ENCODE data around the gene CYP4F3. TPM values are rescaled to one million over a fixed set of nuclear protein-coding genes. Genes with fewer than 3 reads are reported as not detected.
"Not testable (repeated sequence)": the region's sequence is repeated elsewhere in the genome, so short reads cannot be mapped to it uniquely, and the experiment has no call there.

Gene CYP4F3
- polyA plus RNA-seq (2012; ENCODE audit: missing spikeins): 1.6 TPM

GRCh38 chr19:15640294-15640903 lies at the start of gene CYP4F3:
Gene CYP4F3 (plus strand): TSS chr19:15640897. CDS start chr19:15641416, 519 bp downstream.
- no peak for DNase-seq (ENCODE audit: insufficient read length)
- FAIRE-seq: no peak
- TF ChIP-seq TAF1 (IDR thresholded peaks at IDR 0.05; ENCODE audit: borderline replicate concordance, low read depth, low read length): no peak
- no peak for TF ChIP-seq POLR2A (IDR thresholded peaks at IDR 0.05; ENCODE audit: low read depth, low read length)
- TF ChIP-seq POLR2AphosphoS5 (IDR thresholded peaks at IDR 0.05; ENCODE audit: low read depth, low read length): no peak

DNA sequence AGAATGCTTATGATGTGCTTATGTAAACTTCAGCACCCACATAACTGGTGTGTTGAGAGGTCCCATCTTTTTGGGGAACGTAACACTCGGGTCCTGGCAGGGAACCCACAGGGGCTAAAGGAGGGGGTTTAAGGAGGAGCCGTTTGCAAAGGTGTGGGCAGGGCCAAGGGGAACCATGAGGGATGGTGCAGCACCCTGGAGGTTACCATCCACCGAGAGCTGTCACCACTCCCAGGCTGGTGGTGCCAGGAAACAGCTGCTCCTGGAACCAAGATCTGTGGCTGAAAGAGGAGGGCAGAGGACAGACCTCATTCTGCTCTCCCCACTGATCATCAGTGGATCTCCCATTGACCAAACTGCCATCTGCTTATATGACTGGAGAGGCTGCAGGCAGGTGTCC lies 48.9 kb upstream of the CYP4F3 start:
- DNase-seq (ENCODE audit: insufficient read length): no peak
- no peak for TF ChIP-seq POLR2A (IDR thresholded peaks at IDR 0.05; ENCODE audit: low read depth, low read length)
- no peak for TF ChIP-seq POLR2AphosphoS5 (IDR thresholded peaks at IDR 0.05; ENCODE audit: low read depth, low read length)
- no peak for TF ChIP-seq TAF1 (IDR thresholded peaks at IDR 0.05; ENCODE audit: borderline replicate concordance, low read depth, low read length)
- FAIRE-seq: no peak

DNA sequence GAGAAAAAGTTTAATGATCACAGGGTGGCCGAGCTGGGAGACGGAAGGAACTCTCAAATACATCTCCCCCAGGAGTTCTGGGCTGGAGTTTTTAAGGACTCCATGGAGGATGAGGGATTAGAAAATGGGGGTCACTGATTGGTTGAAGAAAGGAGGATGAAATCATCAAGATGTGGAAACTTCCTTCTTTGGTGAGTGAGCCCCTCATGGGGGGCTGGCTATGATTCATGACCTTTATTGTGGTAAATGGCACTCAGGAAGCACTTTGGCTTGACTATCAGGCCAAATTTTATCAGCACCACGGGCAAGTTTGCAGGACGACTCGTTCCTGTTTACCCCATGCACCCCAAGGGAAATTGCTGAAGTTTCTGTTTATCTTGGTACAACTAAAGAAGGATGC lies 48.2 kb upstream of the CYP4F3 start:
- DNase-seq (ENCODE audit: insufficient read length); FAIRE-seq: not testable (repeated sequence)

GRCh38 chr19:15593766-15594165 lies 46.9 kb upstream of the CYP4F3 start:
- not testable (repeated sequence) for FAIRE-seq; DNase-seq (ENCODE audit: insufficient read length)

GRCh38 chr19:15595069-15595468 lies 45.6 kb upstream of the CYP4F3 start:
- TF ChIP-seq TAF1 (IDR thresholded peaks at IDR 0.05; ENCODE audit: borderline replicate concordance, low read depth, low read length) (no peak), POLR2A (IDR thresholded peaks at IDR 0.05; ENCODE audit: low read depth, low read length) (no peak)
- FAIRE-seq (no peak), DNase-seq (ENCODE audit: insufficient read length) (no peak)

GRCh38 chr19:15607978-15608925 lies 32.4 kb upstream of the CYP4F3 start:
- not testable (repeated sequence) for FAIRE-seq

GRCh38 chr19:15609261-15609660 lies 31.4 kb upstream of the CYP4F3 start:
- no peak for FAIRE-seq
- DNase-seq (ENCODE audit: insufficient read length): no peak
- no peak for TF ChIP-seq POLR2A (IDR thresholded peaks at IDR 0.05; ENCODE audit: low read depth, low read length)
- TF ChIP-seq POLR2AphosphoS5 (IDR thresholded peaks at IDR 0.05; ENCODE audit: low read depth, low read length): no peak
- TF ChIP-seq TAF1 (IDR thresholded peaks at IDR 0.05; ENCODE audit: borderline replicate concordance, low read depth, low read length): no peak

More at GRCh38 chr19:15607978-15608925, 32.4 kb upstream of the CYP4F3 start:
- not testable (repeated sequence) for DNase-seq (ENCODE audit: insufficient read length)

DNA sequence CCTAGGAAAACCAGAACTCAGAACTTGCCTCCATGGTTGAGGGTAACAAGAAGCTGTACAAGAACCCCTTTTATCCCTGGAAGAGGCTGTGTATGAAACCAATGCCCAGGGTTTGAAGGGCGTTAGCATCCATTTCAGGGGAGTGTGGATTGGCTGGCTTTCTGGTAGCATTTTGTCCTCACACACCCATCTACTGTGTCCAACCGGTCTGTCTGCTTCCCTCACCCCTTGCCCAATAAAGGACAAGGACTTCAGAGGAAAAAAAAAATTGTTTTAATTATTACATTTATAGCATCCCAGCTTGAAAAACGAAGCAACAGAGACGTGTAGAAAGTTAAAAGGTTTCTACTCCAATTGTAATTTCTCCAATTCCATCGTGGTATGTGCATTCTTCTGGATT lies 28.4 kb upstream of the CYP4F3 start:
- DNase-seq (ENCODE audit: insufficient read length) (no peak), FAIRE-seq (no peak)
- TF ChIP-seq POLR2A (IDR thresholded peaks at IDR 0.05; ENCODE audit: low read depth, low read length): no peak
- no peak for TF ChIP-seq POLR2AphosphoS5 (IDR thresholded peaks at IDR 0.05; ENCODE audit: low read depth, low read length)
- no peak for TF ChIP-seq TAF1 (IDR thresholded peaks at IDR 0.05; ENCODE audit: borderline replicate concordance, low read depth, low read length)

DNA sequence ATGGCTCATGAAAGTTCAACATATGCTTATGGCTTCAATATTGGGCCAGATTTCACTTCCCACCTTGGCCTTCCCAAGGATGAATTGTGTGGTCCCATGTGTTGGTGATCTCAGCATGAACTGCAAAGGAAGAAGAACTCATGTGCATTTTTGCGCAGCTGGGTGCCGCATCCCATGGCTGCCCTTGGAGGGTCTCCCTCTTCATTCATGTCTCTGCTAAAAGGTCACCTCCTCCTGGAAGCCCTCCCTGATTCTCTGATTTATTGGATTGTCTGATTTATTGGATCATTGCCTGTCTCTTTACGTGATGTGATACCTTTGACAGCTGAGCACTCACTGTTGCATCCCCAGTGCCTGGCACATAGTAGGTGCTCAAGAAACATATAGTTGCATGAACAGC lies 27.4 kb upstream of the CYP4F3 start:
- DNase-seq (ENCODE audit: insufficient read length): no peak
- FAIRE-seq: no peak
- TF ChIP-seq POLR2A (IDR thresholded peaks at IDR 0.05; ENCODE audit: low read depth, low read length) (no peak), TAF1 (IDR thresholded peaks at IDR 0.05; ENCODE audit: borderline replicate concordance, low read depth, low read length) (no peak), POLR2AphosphoS5 (IDR thresholded peaks at IDR 0.05; ENCODE audit: low read depth, low read length) (no peak)

DNA sequence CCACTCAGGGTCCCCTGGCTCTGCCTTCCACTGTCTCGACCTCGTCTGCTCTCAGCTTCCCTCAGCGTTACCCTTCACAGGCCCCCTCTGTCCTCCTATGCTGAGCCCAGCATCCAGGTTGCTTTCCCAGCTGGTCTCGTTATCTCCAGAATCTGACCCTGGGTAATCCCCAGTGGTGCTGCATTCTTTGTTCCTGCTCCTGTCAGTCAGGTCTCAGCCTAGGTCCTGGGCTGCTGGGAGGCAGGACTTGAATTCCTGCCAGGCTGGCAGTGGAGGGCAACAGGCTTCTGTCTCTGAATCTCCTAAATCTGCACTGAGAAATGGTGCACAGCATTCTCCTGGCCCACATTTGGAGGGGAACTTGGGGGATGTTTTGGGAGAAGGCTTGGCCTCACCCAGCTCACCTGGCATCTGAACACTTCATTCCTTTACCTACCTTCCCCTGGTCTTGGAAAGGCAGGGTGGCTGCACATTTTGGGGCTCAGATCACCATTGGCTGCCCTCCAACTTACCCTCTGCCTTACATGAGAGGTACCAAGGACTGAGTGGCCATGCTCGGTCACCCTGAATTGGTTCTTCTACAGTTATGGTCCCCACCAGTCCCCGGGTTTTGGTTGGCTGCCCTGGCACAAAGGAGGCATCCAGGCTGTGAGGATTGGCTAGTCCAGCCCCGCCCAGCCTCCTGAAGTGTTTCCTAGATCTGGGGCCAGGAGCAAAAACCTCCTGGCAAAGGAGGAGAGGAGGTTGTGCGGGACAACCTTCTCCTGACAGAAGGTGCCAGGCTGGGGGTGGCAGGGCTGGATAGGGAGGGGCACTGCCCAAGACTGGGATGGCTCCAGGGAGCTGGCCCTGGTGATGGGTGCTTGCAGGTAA lies 26.0 kb upstream of the CYP4F3 start, which contains the start of gene CYP4F8:
Gene CYP4F8, plus strand, starts transcription at position 712 of the 873 bp plus-strand sequence. CDS start 399 bp downstream, outside the sequence.
- DNase-seq (ENCODE audit: insufficient read length) (no peak), FAIRE-seq (no peak)
- TF ChIP-seq TAF1 (IDR thresholded peaks at IDR 0.05; ENCODE audit: borderline replicate concordance, low read depth, low read length) (no peak), POLR2A (IDR thresholded peaks at IDR 0.05; ENCODE audit: low read depth, low read length) (no peak), POLR2AphosphoS5 (IDR thresholded peaks at IDR 0.05; ENCODE audit: low read depth, low read length) (no peak)

GRCh38 chr19:15615526-15615925 lies 25.2 kb upstream of the CYP4F3 start:
- TF ChIP-seq POLR2A (IDR thresholded peaks at IDR 0.05; ENCODE audit: low read depth, low read length) (no peak), POLR2AphosphoS5 (IDR thresholded peaks at IDR 0.05; ENCODE audit: low read depth, low read length) (no peak), TAF1 (IDR thresholded peaks at IDR 0.05; ENCODE audit: borderline replicate concordance, low read depth, low read length) (no peak)
- FAIRE-seq (no peak), DNase-seq (ENCODE audit: insufficient read length) (no peak)

Data from GM12892 (cell line).